GF-D8 (cell line): Measurements from ENCODE around the gene ANKRD62.
"Not testable (repeated sequence)": the region's sequence is repeated elsewhere in the genome, so short reads cannot be mapped to it uniquely, and the experiment has no call there.

Experiments used
- DNase-seq: peaks from one replicate; lab custom pipeline; 2025; lab: John Stamatoyannopoulos, UW

The ANKRD62 gene

GRCh38 chr18:12066910-12067511, 26.6 kb upstream of the ANKRD62 start:
- no peak for DNase-seq

DNA sequence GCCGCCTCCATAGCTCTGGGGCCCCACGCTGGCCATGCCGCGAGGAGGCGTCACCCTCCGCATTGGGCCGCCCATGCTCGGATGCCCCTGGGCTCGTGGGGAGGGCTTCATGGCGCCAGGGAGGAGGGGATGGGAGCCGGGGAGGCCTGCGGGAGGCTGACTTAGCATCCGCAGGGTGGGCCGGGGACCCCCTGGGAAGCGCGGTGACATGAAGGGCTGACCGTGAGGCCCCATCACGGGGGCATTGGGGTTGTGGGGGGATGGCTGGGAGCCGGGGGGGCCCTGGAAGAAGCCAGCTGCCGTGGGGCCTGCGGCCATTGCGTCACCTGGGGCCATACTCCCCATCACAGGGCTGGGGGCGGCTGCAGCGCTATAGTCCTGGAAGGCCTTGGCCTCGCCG, 26.0 kb upstream of the ANKRD62 start:
- DNase-seq, result no peak

- not testable (repeated sequence) for DNase-seq
Measured at GRCh38 chr18:12068316-12068949, 25.2 kb upstream of the ANKRD62 start.

- no peak for DNase-seq
Measured at GRCh38 chr18:12068950-12069320, 24.7 kb upstream of the ANKRD62 start.

GRCh38 chr18:12071066-12071465, 22.6 kb upstream of the ANKRD62 start:
- not testable (repeated sequence) for DNase-seq

GRCh38 chr18:12072996-12073395, 20.6 kb upstream of the ANKRD62 start:
- no peak for DNase-seq

- no peak for DNase-seq
Measured at GRCh38 chr18:12074736-12075135, 18.9 kb upstream of the ANKRD62 start.

GRCh38 chr18:12076424-12077140, 17.1 kb upstream of the ANKRD62 start:
- no peak for DNase-seq

- DNase-seq, result not testable (repeated sequence)
Measured at GRCh38 chr18:12077994-12078393, 15.6 kb upstream of the ANKRD62 start.

- no peak for DNase-seq
Measured at GRCh38 chr18:12079491-12080237, 14.0 kb upstream of the ANKRD62 start.

GRCh38 chr18:12085136-12085535, 8.5 kb upstream of the ANKRD62 start:
- no peak for DNase-seq

GRCh38 chr18:12085786-12086185, 7.9 kb upstream of the ANKRD62 start:
- no peak for DNase-seq

DNA sequence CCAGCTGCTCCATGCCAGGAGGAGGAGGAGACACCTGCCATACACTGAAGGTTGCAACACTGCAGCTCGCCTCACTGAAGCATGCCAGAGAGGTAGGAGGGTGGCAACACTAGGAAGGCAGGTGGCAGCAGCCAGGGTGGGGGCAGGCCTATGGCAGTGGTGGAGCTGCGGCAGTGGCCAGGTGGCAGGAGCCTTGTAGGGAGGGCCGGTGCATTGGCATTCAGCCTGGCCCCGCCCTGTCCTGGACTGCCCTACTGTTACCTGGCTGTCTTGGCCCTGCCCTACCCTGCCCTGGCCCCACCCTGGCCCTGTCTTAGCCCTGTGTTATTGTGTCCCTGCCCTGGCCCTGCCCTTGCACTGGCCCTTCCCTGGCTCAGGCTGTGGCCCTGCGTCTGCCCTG, 7.4 kb upstream of the ANKRD62 start:
- no peak for DNase-seq

- DNase-seq, result no peak
Measured at GRCh38 chr18:12086677-12087470, 6.8 kb upstream of the ANKRD62 start.

- DNase-seq, result no peak
Measured at GRCh38 chr18:12087471-12088025, 6.1 kb upstream of the ANKRD62 start.

- DNase-seq, result no peak
Measured at GRCh38 chr18:12088096-12088495, 5.5 kb upstream of the ANKRD62 start.

DNA sequence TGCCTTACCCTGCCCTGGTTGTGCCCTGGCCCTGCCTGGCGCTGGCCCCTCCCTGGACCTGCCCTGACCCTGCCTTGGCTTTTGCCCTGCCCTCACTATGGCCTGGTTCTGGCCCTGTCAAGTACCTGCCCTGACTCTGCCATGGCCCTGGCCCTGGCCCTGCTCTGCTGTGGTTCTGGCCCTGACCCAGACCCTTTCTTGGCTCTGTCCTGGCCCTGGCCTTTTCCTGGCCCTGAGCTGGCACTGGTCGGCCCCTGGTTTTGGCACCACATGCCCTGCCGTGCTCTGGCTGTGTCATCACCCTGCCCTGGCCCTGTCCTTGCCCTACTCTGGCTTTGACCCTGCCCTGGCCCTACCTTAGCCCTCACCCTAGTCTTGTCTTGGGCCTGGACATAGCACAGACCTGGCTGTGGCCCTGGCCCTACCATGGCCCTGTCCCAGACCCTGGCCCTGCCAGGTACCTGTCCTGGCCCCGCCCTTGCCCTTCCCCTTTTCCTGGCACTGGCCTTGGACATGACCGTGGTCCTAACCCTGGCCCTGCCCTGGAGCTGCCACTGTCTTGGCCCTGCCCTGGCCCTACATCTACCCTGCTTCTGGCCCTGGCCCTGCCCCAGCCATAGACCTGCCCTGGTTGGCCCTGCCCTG, 4.8 kb upstream of the ANKRD62 start:
- no peak for DNase-seq

DNA sequence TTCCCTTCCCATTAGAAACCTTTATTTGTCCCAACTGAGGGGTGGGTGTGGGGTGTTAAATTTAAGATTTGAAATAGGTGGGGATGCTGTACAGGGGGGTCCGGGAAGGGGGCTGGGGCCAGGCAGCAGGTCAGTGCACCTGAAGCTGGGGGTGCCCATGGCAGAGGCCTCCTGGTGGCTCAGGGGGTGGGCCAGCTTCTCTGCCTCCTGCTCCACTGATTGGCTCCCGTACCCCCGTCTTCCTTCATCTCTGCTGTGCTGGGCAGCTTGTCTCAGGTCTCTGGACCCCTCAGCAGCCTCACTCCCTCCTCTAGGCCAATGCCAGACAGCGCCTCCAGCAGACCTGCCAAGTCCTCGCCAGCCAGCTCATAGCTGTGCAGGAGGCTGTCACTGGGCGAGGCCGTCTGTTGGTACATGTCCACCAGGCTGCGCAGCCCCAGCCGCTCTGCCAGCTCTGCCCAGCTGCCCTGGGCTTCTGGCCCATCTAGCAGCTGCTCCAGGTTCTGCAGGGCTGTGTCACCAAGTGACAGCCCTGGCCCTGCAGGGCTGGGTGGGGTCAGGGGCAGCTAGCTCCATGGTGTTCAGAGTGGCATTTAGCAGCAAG, 2.0 kb upstream of the ANKRD62 start:
- no peak for DNase-seq

DNA sequence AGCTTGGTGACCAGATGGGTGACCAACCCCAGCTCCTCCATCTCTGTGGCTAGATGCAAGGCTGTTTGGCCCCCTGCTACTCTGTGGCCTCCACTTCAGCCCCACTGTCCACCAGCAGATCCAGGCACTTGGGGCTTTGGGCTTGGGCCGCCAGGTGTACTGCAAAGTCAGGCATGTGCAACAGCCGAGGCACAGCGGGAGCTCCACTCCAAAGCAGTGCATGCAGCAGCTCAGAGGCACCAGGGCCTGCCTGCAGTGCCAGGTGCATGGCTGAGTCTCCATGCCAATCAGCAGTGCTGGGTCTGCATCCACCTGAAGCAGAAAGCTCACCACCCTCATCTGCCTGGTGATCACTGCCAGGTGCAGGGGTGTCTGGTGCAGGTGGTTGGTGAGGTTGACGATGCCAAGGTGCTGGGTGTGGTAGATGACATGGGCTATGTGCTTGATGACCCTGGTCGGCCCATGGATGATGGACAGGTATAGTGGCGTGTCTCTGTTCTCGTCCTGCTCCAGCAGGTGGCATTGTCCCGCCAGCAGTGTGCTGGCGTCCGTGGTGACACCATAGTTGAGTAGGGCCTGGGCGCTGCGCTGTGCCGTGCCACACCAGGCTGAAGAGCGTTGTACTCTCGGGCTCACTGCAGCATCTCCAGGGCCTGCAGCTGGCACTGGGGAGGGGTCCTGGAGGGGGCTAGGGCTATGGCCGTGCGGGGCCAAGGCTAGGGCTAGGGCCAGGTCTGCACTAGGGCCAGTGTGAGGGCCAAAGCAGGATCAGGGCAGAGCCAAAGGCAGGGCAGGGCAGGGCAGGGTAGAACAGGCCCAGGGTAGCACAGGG, 1.0 kb upstream of the ANKRD62 start:
- peak; percentile 11 for DNase-seq

- DNase-seq, result no peak
Measured at GRCh38 chr18:12098374-12098773, 4.7 kb downstream of the ANKRD62 start.
